Measurements from ENCODE around the gene CRISPLD2. TPM values are rescaled to one million over a fixed set of nuclear protein-coding genes. Genes with fewer than 3 reads are reported as not detected.

CRISPLD2 gene
- total RNA-seq, 2 donors from 2014 or later = 58.4 to 76.4 TPM

DNA sequence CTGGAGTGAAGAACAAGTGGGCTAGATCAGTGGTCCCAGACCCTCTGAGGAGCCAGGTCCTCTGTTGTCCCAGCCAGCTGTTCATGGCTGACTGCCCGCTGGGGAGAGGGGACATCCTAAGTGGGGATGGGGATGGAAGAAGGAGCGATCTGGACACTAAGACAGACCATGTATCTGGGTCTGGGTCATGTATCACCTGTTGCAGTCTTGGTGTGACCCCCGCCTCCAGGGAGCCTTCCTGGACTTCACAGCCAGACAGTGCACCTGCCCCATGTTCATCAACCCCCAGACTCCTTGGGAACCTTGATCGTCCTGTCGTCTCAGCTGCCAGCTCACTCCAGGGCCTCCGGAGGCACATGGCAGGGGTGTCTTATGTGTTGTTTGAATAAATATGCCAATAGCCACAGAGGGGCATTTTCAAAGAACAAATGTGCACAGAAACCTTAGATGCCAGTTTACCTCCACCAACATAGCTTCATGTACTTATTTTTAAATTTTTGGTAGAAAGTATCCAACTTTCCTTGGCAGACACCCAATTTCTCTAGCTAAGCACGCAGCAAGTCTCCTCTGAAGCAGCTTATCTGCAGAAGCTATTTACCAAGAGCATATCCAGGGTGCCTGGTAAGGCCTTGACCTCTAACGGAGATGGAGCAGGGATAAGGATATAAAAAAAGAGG, 43.2 kb downstream of the CRISPLD2 start:
- Histone ChIP-seq H3K4me3 (no peak overlapping the region), H3K4me1 (no peaks in the 10 kb centered on the region), H3K36me3 (peaks cover 47% of the 10 kb centered on the region), H3K27me3 (no peaks in the 10 kb centered on the region), H3K9me3 (peaks cover 0 to 17% of the 10 kb centered on the region in 2 donors), H3K27ac (no peak overlapping the region)
- TF ChIP-seq, protein P1, sequence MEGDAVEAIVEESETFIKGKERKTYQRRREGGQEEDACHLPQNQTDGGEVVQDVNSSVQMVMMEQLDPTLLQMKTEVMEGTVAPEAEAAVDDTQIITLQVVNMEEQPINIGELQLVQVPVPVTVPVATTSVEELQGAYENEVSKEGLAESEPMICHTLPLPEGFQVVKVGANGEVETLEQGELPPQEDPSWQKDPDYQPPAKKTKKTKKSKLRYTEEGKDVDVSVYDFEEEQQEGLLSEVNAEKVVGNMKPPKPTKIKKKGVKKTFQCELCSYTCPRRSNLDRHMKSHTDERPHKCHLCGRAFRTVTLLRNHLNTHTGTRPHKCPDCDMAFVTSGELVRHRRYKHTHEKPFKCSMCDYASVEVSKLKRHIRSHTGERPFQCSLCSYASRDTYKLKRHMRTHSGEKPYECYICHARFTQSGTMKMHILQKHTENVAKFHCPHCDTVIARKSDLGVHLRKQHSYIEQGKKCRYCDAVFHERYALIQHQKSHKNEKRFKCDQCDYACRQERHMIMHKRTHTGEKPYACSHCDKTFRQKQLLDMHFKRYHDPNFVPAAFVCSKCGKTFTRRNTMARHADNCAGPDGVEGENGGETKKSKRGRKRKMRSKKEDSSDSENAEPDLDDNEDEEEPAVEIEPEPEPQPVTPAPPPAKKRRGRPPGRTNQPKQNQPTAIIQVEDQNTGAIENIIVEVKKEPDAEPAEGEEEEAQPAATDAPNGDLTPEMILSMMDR (IDR thresholded peaks at IDR 0.05) = no peak
- no peak for DNase-seq (ENCODE audit: low spot score)

DNA sequence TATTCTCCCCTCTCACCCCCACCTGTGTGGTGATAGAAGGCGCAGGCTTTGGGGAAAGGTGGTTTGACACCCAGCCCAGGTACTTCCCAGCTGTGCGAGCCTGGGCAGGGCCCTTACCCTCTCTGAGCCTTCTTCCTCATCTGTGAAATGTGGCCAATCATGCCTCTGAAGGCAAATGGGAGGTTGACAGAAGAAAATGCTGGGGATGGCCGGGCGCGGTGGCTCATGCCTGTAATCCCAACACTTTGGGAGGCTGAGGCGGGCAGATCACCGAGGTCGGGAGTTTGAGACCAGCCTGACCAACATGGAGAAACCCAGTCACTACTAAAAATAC, 43.7 kb downstream of the CRISPLD2 start:
- TF ChIP-seq, protein P1 (IDR thresholded peaks at IDR 0.05) = no peak
- Histone ChIP-seq H3K4me3 (no peak overlapping the region), H3K27ac (no peak overlapping the region), H3K36me3 (peaks cover 47% of the 10 kb centered on the region), H3K4me1 (no peaks in the 10 kb centered on the region), H3K9me3 (peaks cover 0 to 17% of the 10 kb centered on the region in 2 donors), H3K27me3 (no peaks in the 10 kb centered on the region)
- DNase-seq (ENCODE audit: low spot score) = no peak

DNA sequence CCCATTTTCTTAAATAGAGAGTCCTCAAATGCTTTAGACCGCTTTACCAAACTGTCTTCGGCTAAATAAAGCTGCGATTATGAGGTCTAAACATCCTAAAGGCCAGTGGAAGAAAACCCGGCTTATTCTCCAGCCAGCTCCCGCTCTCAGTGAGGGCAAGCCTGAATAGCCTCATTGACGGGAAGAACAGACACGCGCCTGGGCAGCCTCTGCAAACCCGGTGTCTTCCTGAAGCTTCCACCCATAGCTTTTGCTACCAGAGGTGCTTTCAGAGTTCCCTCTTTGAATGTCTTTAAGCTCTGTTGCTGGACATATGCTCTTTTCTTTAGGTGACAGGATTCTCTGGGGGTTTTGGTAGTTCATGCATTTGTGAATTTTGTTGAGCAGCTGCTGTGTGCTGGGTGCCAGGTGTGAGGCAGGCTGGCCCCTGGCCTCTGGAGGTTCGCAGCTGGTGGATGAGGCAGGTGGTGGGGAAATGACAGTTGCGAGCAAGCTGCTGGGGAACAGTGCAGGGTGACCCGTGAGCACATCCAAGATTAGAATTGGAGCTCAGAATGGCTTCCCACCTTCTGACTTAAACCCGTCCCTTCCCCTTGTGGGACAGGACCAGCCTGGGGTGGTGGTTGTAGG, 44.7 kb downstream of the CRISPLD2 start:
- Histone ChIP-seq H3K27me3 (no peaks in the 10 kb centered on the region), H3K36me3 (peaks cover 47% of the 10 kb centered on the region), H3K4me1 (no peaks in the 10 kb centered on the region), H3K27ac (no peak overlapping the region), H3K4me3 (no peak overlapping the region), H3K9me3 (peaks cover 0 to 9% of the 10 kb centered on the region in 2 donors)
- DNase-seq (ENCODE audit: low spot score) = no peak
- TF ChIP-seq, protein P1 (IDR thresholded peaks at IDR 0.05) = no peak

DNA sequence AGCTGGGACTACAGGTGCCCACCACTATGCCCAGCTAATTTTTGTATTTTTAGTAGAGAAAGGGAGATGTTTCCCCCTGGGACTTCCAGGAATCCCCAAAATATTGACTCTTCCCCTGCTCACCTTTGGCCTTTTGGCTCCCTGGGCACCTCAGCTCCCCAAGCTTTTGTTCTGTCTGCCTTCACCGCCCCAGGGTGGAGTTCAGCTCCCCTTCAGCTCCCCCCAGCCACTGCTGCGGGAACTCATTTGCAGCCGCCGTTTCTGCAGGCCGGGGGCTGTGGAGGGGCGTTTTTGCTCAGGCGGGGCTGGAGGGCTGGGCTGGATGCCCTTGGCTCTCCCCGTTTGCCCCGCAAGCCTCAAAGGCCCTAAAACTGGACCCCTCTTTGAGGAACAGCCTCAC, 47.9 kb downstream of the CRISPLD2 start:
- Histone ChIP-seq H3K9me3 (no peaks in the 10 kb centered on the region), H3K4me3 (no peak overlapping the region), H3K27me3 (no peaks in the 10 kb centered on the region), H3K36me3 (peaks cover 37% of the 10 kb centered on the region), H3K4me1 (no peaks in the 10 kb centered on the region), H3K27ac (no peak overlapping the region)
- no peak for DNase-seq (ENCODE audit: low spot score)
- TF ChIP-seq, protein P1 (IDR thresholded peaks at IDR 0.05) = no peak

DNA sequence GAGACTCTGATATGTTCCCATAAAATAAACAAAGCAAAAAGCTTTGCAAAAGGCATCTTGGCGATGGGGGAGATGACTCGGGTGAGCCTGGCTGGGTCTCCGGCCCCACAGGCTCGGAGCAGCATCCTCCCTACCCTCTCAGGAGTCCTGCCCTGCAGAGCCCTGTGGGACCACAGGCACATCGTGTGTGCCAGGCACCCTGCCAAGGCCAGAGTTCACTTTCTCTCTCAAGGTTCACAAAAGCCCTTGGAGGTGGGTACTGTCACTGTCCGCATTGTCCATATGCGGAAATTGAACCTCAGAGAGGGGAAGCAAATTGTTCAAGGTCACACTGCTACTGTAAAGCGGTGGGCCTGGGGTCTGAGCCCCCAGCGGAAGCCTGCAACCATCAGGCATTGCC, 48.5 kb downstream of the CRISPLD2 start:
- H3K9me3 ChIP-seq = no peaks in the 10 kb centered on the region
- H3K4me1 ChIP-seq = no peaks in the 10 kb centered on the region
- H3K27ac ChIP-seq = no peak overlapping the region
- no peak for DNase-seq (ENCODE audit: low spot score)
- H3K4me3 ChIP-seq = no peak overlapping the region
- H3K27me3 ChIP-seq = no peaks in the 10 kb centered on the region
- TF ChIP-seq, protein P1 (IDR thresholded peaks at IDR 0.05) = no peak
- peaks cover 37% of the 10 kb centered on the region for H3K36me3 ChIP-seq
